Activated CD4-positive, alpha-beta T cell treated with anti-CD3 and anti-CD28 coated beads, Interleukin-2, amount 50 U/mL, for 1 hour (primary cell): ENCODE measurements around the gene PGAM1.
A peak's percentile ranks its signal among the peaks of the same experiment; 100 is the strongest.
"Not testable (repeated sequence)": the region's sequence is repeated elsewhere in the genome, so short reads cannot be mapped to it uniquely, and the experiment has no call there.

Experiments
- DNase-seq: peaks from one replicate; pipeline ENCODE4 v3.0.0-alpha.2; 2020

PGAM1 gene

DNA sequence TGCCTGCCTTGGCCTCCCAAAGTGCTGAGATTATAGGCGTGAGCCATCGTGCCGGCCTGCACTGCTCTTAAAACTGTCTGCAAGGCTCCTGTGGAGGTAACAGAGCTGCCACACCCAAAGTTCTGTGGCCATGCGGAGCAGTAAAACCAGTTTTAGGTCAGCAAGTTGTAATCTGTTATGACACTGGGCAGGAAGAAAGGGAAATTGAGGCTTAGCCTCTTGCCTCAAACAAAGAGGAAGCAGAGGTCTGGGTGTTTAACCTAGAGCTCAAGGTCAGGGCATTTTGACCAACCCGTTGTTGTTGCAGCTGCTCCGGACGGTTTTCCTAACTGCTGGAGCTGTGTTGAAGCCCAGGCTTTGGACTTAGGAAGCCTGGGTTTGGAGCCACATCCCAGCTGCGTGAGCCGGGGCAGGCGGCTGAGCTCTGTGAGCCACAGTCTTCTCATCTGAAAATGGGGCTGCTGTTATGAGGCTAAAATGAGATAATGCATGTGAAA, 17.4 kb upstream of the PGAM1 start:
- no peak for DNase-seq

DNA sequence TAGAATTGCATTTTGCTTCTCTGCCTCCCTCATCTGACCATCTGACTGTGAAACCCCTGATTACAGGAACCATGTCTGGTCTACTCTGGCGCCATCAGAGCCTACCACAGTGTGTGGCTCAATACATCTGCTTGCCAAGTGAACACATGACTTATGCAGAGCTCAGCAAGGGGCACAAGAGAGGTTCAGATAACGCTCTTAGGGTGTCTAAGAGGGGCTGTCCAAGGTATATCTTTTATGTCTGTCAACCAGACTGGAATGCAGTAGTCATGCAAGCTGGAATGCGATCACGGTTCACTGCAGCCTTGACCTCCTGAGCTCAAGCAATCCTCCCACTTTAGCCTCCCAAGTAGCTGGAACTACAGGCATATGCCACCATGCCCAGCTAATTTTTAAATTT, 14.6 kb upstream of the PGAM1 start:
- no peak for DNase-seq

DNA sequence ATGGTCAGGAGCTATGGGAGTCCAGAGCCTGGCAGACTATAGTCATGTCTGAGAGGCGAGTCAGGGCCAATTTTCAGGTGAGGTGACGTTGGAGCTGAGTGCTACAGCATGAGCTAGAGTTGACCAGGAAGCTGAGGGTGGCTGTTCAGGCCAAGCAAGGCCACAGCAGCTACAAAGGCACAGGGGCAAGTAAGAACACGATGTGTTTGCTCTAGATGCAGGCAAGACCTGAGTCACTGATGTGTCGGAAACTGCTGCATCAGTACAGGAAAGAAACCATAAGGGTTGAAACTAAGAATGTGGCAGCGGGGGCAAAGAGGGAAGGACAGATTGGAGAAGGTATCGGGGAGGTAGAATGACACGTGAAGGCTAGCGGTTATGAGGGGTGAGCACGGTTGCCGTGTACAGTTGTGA, 13.1 kb upstream of the PGAM1 start:
- DNase-seq: no peak

DNA sequence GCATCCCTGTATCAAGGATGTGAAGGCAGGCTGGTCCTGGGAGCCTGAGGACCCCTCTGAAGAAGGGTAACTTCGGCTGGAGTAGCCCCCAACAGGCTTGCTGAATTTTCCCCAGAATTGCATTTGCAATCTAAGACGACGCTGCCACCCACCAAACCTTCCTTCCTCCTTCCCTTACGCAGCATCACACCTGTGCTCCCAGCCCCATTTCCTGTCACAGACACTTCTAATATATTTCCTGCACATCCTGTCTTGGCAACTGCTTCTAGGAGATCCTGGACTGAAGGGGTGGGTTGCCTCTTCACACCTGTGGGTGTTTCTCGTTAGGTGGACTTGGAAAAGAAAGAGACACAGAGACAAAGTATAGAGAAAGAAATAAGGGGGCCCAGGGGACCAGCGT, 9.4 kb upstream of the PGAM1 start:
- no peak for DNase-seq

DNA sequence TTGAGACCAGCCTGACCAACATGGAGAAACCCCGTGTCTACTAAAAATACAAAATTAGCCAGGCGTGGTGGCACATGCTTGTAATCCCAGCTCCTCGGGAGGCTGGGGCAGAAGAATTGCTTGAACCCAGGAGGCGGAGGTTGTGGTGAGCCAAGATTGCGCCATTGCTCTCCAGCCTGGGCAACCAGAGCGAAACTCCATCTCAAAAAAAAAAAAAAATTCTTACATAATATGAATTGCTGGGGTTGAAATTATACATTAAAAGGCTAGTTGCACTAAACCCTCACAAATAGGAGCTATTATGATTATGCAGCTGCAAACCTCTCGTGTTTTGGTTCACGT, 2.3 kb upstream of the PGAM1 start:
- DNase-seq: not testable (repeated sequence)

DNA sequence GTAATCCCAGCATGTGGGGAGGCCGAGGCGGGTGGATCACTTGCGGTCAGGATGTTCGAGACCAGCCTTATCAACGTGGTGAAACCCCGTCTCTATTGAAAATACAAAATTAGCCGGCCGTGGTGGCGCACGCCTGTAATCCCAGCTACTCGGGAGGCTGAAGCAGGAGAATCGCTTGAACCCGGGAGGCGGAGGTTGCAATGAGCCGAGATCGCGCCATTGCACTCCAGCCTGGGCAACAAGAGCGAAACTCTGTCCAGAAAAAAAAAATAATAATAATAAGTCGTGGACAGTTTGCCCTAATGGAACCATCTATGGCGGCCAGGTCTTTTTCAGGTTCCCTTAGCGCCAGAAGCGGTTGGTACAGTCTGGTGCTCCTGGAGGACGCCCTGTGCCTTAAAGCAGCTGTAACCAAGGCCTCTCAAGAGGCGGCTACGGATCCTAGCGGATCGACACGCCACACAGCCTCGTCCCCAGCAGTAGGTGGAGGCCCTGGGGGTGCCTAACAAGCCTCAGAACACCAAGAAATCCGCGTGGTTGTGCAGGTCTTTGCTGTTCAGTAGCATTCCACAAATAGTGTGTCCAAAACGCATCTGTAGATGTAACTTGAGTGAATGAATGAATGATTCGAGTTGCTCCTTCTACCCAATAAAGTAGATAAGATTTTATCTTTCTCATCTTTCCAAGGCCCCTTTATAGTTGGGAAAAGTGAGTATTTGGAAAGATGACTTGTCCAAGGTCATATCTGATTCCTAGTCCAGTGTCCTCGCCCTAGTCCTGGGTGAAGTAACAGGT, 982 bp downstream of the PGAM1 start:
- no peak for DNase-seq

DNA sequence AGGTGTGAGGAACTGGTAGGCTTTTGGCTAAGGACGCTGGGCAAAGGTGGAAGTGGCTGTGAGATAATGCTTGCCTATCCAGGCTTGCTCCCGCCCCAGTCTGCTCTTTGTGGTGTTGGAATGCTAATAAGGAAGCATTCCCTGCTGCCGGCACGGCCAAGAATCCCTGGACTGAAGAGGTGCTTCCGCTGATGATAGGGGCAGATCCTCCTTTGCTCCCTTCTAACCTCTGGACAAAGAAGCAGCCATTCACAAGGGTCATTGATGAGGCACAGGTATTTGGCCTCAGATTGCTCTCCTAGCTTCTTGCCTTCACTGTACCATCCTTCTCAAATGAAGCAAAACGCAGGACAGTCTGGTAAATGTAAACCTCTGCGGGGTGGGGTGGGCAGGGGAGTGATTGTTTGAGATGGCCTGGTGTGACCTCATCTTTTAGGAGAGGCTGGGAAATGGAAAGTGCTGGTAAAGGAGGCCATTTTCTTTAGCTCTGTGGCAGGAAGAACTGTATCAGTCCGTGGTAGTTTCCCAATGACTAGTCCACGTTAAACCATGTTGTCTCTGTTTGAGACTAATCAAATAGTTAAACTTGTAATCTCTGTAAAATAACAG, 1.7 kb downstream of the PGAM1 start:
- DNase-seq: no peak

DNA sequence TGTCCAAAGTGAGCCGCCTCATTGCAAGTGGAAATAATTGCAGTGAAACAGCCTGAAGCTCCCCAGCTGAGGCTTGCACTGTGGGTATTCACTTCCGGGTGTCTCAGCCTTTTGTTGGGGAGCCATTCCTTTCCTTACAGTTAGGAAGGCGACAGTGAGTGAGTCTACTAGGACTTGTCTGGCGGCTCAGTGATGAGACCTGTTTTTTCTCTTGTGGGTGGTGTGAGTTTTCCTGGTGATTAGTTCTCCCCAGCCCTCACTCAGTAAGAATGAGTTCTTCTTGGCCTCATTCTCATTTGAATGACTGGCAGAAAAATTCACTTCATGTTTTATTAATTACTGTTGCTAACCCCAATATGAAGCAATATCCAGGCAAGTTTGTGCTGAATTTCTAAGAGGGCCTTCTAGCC, 2.6 kb downstream of the PGAM1 start:
- DNase-seq: peak; percentile 27

DNA sequence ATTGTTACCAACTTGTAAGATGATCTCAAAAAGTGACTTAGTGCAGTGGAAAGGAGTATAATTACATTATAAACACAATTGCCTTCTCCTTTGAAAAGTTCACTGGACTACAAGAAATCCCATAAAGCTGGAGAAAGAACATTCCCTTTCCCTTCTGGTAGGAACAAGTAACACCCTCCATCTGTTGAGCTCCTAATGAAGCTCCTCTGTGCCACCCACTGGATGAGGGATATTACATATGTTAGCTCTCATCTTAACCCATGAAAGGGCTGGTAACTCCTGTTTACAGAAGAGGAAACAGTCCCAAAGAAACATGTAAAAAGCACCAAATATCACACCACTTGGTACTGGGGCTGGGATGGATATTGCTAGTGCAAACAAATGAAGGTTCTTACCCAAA, 8.1 kb downstream of the PGAM1 start:
- no peak for DNase-seq

DNA sequence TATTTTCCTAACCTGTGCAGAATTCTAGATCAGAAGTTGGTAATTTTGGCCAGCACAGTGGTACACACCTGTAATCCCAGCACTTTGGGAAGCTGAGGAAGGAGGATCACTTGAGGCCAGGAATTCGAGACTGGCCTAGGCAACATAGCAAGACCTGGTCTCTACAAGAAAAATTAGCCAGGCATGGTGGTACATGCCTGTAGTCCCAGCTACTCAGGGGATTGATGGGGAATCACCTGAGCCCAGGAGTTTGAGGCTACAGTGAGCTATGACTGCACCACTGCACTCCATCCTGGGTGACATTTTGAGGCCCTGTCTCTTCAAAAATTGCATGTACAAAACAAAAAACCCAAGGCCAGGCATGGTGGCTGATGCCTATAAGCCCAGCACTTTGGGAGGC, 8.6 kb downstream of the PGAM1 start:
- no peak for DNase-seq

DNA sequence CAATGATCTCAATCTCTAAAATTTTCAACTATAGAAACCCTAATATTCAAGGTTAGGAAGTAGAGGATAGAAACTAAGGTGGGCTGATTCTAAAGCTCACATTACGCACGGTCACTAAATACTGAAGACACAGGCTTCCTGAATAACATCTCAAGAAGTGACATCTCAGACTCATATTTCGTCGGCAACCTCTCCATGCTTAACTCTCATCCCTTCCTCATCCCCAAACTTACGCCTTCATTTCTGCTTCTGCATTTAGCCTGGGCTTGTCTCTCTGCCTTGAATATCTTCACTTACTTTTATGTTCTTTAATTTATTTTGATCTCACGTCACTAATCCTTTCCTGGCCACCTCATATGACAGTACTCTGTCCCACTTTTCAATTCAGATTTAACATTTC, 9.2 kb downstream of the PGAM1 start:
- no peak for DNase-seq

DNA sequence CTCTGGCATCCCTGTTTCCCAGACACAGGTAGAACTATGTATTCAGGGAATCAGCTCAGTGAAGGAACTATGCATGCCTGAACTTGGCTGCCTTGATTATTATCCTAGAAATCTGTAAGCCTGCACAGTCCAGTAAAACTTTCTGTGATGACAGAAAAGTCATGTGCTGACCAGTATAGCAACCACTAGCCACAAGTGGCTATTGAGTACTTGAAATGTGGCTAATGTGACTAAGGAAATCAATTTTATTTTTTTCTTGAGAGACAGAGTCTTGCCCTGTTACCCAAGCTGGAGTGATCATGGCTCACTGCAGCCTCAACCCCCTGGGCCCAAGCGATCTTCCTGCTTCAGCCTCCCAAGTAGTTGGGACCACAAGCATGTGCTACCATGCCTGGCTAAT, 16.3 kb downstream of the PGAM1 start:
- DNase-seq: no peak

DNA sequence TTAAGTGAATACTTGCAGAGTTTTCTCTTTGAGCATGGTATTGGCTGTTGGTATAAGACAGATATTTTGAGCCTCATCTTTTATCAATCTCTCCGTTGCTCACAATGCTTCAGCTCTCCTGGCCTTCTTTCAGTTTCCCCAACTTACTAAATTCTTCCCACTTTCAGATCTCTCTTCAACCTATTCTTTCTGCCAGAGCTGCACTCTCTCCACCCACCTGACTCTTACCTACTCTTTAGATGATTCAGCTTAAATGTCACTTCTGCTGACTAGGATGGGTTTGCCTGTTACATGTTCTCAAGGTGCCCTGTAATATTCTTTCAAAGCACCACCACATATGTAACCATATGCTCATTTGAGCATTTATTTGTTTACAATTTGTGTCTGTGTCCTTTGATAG, 18.2 kb downstream of the PGAM1 start:
- no peak for DNase-seq

DNA sequence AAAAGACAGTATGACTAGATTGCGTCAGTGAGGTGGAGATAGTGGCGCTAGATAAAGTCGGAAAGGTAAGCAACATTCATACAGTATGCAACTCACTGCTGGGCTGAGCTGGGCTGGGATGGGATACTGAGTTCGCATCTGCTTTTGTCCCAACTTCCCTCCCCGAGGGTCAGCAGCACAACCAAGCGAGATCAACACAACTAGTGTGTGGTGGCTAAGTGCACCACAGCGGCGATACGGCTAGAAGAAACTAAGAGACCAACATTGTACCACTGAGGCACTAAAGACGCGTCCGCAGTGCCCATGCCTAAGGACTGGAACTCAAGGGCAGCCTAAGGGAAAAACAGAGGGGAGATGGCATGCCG, 19.3 kb downstream of the PGAM1 start:
- DNase-seq: no peak

DNA sequence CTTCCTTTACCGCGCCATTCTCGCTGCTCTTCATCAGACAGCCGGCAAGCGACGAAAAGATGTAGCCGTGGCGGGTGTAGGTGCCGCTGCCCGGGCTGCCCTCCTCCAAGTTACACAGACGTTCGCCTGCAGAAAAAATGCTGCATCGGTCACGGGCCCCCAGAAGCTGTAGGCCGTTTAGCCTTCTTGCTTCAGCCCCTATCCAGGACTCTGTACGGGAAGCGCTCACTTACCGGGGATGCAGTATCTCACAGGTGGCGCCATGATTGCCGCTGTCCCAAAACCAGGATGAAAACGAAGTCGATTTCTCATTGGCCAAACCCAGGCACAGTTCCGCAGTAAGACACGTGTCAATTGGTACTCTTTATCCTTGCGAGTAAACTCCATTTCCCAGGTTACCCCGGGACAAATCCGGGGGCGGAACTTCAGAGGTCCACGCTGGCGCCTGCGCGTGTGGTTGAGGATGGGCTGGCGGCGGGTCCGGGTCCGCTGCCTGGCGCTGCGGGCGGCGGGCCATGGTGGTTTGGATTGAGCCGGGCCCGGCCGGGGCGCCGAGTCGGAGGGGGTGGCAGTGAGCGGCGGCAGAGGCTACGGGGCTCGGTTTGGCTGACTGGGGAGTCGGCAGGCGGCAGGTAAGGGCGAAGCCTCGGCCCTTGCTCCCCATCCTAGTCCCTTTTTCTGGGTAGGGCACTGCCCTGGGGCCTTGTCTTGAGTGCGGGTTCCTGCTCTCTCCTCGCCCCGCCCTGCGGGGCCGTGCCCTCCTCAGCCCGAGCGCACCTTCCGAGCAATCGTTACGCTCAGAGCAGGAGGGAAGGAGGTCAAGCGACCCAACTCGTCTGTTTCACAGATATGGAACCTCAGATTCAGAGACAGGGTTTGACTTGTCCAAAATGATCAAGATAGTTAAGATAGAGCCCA, 20.0 kb downstream of the PGAM1 start, which contains the start of the genes EXOSC1 and ZDHHC16:
TSS of gene EXOSC1 (minus strand) at position 285 of the 918 bp plus-strand sequence. CDS start at position 264, 21 bp downstream.
TSS of gene ZDHHC16 (plus strand) at position 454 of the 918 bp plus-strand sequence. CDS start 5,501 bp downstream, outside the sequence.
- DNase-seq: peak; percentile 85

DNA sequence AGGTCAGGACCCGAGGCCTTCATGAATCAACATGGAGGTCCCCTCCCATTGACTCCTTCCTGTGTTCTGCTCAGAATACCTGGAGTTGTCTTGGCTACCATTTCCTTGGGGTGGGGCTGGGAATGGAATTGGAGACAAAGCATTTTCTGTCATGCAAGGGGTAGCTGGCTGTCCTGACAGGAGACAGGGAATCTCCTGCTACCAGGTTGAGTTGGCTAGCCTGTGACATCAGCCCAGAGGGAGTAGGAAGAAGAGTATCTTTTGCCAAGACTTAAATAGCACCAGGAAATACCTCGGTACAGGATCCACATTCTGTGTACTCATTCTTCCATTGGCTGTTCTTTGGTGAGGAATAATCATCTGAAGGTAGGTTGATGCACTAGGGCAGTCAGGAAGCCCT, 24.8 kb downstream of the PGAM1 start:
- no peak for DNase-seq

DNA sequence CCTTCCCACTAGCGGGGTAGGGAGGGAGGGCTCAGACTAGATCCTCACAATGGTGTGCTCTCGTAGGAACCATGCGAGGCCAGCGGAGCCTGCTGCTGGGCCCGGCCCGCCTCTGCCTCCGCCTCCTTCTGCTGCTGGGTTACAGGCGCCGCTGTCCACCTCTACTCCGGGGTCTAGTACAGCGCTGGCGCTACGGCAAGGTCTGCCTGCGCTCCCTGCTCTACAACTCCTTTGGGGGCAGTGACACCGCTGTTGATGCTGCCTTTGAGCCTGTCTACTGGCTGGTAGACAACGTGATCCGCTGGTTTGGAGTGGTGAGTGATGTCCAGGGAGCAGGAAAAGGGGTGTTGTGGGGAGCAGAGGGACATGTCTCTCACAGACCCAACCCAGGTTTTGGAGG, 25.6 kb downstream of the PGAM1 start:
- no peak for DNase-seq

DNA sequence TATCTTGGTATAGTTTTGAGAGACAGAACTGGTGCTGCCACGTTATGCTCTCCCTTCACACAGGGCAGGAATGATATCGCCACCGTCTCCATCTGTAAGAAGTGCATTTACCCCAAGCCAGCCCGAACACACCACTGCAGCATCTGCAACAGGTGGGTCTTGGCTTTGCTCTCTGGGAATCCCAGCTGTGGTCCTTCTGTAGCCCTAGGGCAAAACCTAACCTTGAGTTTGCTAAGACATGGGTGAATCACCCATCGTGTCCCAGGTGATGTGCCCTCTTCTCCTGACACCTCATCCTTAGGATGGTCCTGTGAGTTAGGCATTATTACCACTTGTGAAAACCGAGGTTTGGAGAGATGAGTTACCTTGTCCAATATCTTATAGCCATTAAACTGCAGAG, 26.4 kb downstream of the PGAM1 start:
- DNase-seq: no peak

DNA sequence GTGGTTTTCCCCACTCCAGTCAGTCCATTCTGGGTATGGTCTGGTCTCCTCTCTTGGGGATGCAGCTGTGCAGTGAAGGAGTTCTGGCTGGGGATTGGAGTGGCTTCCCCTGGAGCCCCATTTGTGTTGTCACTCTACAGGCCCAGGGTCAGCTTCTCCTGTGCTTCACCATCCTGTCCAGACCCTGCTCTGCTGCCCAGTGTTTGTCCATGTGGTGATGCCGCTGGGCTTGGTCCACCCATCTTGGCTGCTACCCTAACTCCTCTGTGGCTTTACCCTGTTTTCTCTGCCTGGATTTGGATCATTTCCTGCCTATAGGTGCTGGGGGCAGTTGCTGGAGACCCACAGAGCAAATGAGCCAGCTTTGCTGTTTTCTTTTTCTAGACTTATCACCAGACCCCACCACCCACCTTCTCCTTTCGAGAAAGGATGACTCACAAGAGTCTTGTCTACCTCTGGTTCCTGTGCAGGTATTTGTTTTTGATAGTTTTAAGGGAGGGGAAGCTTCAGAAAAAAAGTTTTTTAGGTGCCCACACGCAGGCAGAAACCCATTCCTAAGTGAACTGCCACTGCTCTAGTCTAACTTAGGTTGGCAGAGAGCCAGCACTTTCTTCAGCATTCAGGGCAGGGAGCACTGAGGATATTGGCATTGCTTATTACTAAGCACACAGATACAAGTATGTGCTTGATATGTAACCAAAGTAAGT, 28.5 kb downstream of the PGAM1 start:
- DNase-seq: no peak

DNA sequence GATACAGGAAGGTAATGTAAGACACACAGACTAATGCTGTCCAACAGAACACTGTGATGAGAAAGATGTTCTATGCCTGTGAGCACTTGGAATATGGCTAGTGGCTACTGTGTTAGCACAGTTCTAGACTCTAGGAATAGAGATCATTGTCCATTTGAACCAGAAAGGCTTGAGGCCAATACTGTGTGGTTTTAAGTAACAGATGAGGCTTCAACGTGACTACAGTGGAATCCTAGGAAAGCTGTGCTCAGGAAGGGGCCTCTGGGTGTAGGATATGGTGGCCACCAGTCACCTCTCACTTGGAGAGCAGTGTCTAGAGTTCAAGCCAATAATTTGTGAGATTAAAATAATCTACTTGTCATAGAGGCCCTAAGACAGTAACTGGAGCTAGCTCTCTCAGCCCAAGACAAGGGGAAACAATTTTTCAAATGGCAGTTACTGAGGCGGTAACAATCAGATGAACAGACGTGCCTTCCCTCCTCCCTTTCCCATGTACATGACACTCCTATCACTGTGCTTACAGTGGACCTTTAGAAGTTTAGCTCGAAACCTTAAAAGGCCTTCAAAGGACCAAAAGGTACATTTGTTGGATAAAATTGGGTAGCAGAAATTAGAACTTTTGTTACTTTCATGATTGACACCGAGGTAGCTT, 30.2 kb downstream of the PGAM1 start:
- DNase-seq: no peak

DNA sequence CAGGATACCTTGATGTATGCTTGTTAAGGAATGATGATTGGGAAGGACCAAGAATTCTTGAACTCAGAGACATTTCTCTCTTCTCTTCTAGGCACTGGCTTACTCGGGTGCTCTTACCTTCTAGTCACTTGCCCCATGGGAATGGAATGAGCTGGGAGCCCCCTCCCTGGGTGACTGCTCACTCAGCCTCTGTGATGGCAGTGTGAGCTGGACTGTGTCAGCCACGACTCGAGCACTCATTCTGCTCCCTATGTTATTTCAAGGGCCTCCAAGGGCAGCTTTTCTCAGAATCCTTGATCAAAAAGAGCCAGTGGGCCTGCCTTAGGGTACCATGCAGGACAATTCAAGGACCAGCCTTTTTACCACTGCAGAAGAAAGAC, 30.7 kb downstream of the PGAM1 start:
- no peak for DNase-seq

DNA sequence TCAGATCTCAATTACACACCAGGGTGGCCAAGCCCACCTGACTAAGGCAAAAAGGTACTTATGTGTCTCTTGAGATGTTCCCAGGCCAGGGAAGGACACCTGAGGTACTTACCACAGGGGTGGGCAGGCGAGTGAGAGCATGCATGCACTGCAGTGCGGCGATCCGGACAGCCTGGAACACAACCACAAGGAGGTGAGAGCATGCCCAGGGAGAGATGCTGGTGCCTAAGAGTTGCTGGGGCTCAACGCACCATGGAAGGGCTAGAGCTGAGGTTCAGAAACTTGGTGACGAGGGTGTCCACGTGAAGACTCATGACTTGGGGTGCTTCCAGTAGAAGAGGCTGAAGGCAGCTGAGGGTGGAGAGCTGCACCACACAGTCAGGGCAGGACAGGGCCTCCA, 33.1 kb downstream of the PGAM1 start:
- DNase-seq: no peak
